Measurements from ENCODE around the gene DYRK2.

The DYRK2 gene

DNA sequence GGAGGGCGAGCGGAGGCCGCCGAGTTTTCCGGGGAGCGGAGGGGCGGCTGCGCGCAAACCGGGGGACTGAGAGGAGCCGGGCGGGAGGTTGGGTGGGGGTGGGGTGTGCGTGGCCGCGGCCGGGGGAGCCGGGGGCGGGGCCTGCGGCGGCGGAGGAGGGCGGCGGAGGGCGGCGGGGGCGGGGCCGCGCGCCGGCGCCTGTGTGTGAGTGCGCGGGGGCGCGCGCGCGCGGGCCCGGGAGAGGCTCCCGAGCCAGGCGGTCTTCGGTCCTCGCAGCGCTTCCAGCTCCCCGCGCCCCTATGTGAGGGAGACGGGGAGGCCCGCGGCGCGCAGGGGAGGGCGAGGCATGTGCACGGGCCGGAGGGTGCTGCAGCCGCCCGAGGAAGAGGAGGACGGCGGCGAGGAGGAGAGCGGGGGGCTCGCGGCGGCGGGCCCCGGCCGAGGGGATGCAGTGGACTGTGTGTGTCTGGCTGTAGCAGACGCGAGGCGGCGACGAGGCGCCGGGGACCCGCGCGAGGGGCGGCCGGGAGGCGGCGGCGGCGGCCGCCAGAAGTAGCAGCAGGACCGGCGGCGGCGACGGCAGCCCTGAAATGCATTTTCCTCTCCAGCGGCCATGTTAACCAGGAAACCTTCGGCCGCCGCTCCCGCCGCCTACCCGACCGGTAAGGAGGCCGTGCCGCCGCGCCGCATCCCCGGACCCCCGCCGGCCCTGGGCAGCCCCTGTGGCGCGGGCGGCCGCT is at the start of gene DYRK2:
TSS of gene DYRK2 (plus strand) at position 225 of the 740 bp plus-strand sequence. CDS start at position 614, 389 bp downstream.
- no peaks in the 10 kb centered on the region for H3K27me3 ChIP-seq (ENCODE audit: insufficient read depth, low read length)
- peak within 1 kb of the TSS; percentile 89 for H3K4me3 ChIP-seq (ENCODE audit: low read depth, low read length)
- peaks cover 47% of the 10 kb centered on the region for H3K79me2 ChIP-seq (ENCODE audit: control insufficient read depth, insufficient read depth, low read length, unreplicated experiment)
- H3K4me1 ChIP-seq (ENCODE audit: control insufficient read depth, insufficient read depth, low read length, unreplicated experiment), result peaks cover 21% of the 10 kb centered on the region
- H3K36me3 ChIP-seq (ENCODE audit: insufficient read depth, low read length), result no peaks in the 10 kb centered on the region; the same call in 1 of the 2 replicates
- peak within 1 kb of the TSS; percentile 87 for H2AFZ ChIP-seq (ENCODE audit: low read length, unreplicated experiment)
- peak within 1 kb of the TSS; percentile 56; the same call in 1 of the 2 replicates for H3K27ac ChIP-seq (ENCODE audit: low read depth, low read length)

DNA sequence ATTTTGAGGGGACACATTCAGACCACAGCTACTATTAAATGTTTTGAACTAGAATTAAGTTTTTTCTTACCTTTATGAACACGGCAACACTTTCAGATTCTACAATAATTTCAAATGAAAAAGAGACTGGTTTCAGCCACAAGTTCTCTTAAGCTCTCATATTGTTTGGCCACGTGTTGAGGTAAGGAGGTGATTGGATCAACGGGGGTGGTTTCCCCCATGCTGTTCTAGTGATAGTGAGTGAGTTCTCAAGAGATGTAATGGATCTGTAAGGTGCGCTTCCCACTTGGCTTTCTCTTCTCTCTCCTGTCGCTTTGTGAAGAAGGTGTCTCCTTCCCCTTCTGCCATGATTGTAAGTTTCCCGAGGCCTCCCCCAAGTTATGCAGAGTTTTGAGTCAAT is 48.9 kb upstream of the DYRK2 start:
- Histone ChIP-seq H3K4me1 (ENCODE audit: control insufficient read depth, insufficient read depth, low read length, unreplicated experiment) (no peaks in the 10 kb centered on the region), H3K4me3 (ENCODE audit: low read depth, low read length) (no peak overlapping the region), H3K79me2 (ENCODE audit: control insufficient read depth, insufficient read depth, low read length, unreplicated experiment) (no peaks in the 10 kb centered on the region), H3K36me3 (ENCODE audit: insufficient read depth, low read length) (no peaks in the 10 kb centered on the region), H3K27me3 (ENCODE audit: insufficient read depth, low read length) (peaks cover 2% of the 10 kb centered on the region; the same call in 1 of the 2 replicates), H3K27ac (ENCODE audit: low read depth, low read length) (no peak overlapping the region), H2AFZ (ENCODE audit: low read length, unreplicated experiment) (no peak overlapping the region)

DNA sequence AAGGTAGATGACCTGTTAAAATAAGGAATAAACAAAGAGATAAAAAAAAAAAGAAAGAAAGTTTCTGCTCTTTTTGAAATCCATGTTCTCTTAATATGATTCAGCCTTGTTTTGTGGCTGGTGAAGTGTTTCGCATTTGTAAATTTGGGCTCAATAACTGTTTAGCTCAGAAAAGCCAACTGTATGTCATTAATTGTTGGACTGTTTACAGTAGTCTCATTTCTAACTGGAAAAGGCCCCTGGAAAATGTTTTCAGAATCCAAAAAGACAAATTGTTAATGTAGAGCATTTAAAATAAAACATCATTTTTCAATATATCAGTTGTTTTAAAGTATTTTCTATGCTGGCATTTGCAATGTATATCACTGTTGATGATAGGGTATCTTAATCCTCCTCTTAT is 47.4 kb upstream of the DYRK2 start:
- no peaks in the 10 kb centered on the region for H3K36me3 ChIP-seq (ENCODE audit: insufficient read depth, low read length)
- H3K27me3 ChIP-seq (ENCODE audit: insufficient read depth, low read length), result peaks cover 8% of the 10 kb centered on the region; the same call in 1 of the 2 replicates
- H3K79me2 ChIP-seq (ENCODE audit: control insufficient read depth, insufficient read depth, low read length, unreplicated experiment), result no peaks in the 10 kb centered on the region
- no peak overlapping the region for H3K27ac ChIP-seq (ENCODE audit: low read depth, low read length)
- no peak overlapping the region for H2AFZ ChIP-seq (ENCODE audit: low read length, unreplicated experiment)
- H3K4me1 ChIP-seq (ENCODE audit: control insufficient read depth, insufficient read depth, low read length, unreplicated experiment), result no peaks in the 10 kb centered on the region
- H3K4me3 ChIP-seq (ENCODE audit: low read depth, low read length), result no peak overlapping the region

DNA sequence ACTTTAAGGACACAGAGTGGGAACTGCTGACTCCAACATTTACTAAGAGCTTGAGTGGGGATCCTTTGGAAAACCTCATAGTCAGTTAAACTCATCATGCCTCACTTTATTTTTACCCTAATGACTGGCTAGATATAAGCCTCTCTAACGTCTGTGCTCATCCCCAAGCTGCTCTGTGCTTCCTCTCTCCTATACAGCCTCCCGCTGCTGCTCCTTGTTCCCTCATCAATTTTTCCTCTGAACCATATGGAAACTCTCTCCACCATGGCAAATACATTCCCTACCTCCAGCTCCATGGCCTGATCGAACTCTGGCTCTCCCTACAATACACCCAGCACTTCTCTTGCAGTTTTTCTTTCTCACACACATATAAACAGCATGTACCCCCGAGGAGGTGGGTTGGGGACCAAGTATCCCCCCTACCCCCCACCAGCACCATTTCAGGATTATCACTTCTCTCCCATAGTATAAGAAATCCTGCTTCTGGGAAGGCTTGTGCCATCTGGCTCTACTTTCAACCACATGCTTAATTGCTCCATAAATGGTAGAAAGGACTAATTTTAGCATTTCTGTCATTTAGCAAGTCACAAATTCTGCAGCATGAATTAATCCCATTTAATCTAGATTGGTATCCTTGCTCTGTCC is 39.2 kb upstream of the DYRK2 start:
- H3K36me3 ChIP-seq (ENCODE audit: insufficient read depth, low read length), result no peaks in the 10 kb centered on the region

DNA sequence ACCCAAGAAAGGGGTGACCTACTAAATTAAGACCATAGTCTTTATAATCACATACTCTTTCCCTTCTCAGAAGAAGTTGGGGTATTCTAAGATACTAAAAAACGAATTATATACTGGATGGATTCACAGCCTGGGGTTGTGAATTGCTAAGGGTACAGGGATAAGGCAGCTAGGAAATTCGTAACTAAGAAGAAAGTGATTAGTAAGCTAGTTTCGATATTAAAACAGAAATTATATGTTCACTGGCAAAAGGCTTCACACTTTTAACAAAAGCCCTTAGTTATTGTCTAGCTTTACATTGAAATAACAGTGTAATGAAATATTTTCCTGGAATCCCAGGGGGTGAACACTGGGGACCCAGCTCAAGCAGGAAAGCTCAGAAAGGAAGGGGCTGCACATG is 35.5 kb upstream of the DYRK2 start:
- Histone ChIP-seq H3K79me2 (ENCODE audit: control insufficient read depth, insufficient read depth, low read length, unreplicated experiment) (no peaks in the 10 kb centered on the region), H3K4me1 (ENCODE audit: control insufficient read depth, insufficient read depth, low read length, unreplicated experiment) (no peaks in the 10 kb centered on the region), H2AFZ (ENCODE audit: low read length, unreplicated experiment) (no peak overlapping the region), H3K4me3 (ENCODE audit: low read depth, low read length) (no peak overlapping the region), H3K27me3 (ENCODE audit: insufficient read depth, low read length) (no peaks in the 10 kb centered on the region), H3K27ac (ENCODE audit: low read depth, low read length) (no peak overlapping the region), H3K36me3 (ENCODE audit: insufficient read depth, low read length) (no peaks in the 10 kb centered on the region)

More for the DNA sequence above, 39.2 kb upstream of the DYRK2 start:
- Histone ChIP-seq H3K27me3 (ENCODE audit: insufficient read depth, low read length) (peaks cover 6% of the 10 kb centered on the region; the same call in 1 of the 2 replicates), H3K4me3 (ENCODE audit: low read depth, low read length) (no peak overlapping the region), H3K79me2 (ENCODE audit: control insufficient read depth, insufficient read depth, low read length, unreplicated experiment) (no peaks in the 10 kb centered on the region), H3K4me1 (ENCODE audit: control insufficient read depth, insufficient read depth, low read length, unreplicated experiment) (no peaks in the 10 kb centered on the region), H3K27ac (ENCODE audit: low read depth, low read length) (no peak overlapping the region), H2AFZ (ENCODE audit: low read length, unreplicated experiment) (no peak overlapping the region)

DNA sequence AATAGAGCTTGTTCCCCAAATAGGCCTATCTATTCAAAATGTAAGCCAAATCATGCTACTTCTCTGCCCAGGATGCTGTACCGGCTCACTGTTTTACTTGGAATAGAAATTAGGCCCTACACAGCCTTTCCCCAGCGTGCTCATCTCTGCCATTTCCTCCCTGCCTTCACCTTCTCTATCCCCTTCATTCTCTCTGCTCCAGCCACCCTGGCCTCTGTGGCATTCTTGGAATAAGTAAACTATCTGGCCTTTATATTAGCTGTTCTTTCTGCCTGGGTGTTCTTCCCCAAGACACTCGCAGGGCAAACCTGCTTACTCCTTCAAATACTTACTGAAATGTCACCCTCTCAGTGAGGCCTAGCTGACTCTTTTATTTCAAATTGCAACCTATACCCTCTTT is 30.9 kb upstream of the DYRK2 start:
- H3K79me2 ChIP-seq (ENCODE audit: control insufficient read depth, insufficient read depth, low read length, unreplicated experiment), result no peaks in the 10 kb centered on the region
- no peaks in the 10 kb centered on the region for H3K4me1 ChIP-seq (ENCODE audit: control insufficient read depth, insufficient read depth, low read length, unreplicated experiment)
- no peaks in the 10 kb centered on the region for H3K27me3 ChIP-seq (ENCODE audit: insufficient read depth, low read length)
- no peak overlapping the region for H2AFZ ChIP-seq (ENCODE audit: low read length, unreplicated experiment)
- no peak overlapping the region for H3K4me3 ChIP-seq (ENCODE audit: low read depth, low read length)
- no peaks in the 10 kb centered on the region for H3K36me3 ChIP-seq (ENCODE audit: insufficient read depth, low read length)
- no peak overlapping the region for H3K27ac ChIP-seq (ENCODE audit: low read depth, low read length)

DNA sequence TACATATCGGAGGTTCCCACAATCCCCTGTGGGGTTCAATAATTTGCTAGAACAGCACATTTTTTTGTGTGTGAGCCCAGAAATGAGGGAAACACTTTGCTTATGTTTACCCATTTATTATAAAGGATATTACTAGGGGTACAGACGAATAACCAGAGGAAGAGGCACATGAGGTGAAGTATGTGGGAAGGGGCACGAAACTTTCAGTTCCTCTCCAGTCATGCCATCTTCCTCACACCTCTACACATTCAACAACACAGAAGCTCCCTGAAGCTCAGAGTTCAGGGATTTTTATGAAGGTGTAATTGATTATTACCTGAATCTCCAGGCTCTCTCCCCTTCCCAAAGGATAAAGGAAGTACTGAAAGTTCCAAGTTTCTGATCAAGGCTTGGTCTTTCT is 30.2 kb upstream of the DYRK2 start:
- H3K27me3 ChIP-seq (ENCODE audit: insufficient read depth, low read length), result no peaks in the 10 kb centered on the region
- H3K27ac ChIP-seq (ENCODE audit: low read depth, low read length), result no peak overlapping the region
- H3K4me3 ChIP-seq (ENCODE audit: low read depth, low read length), result no peak overlapping the region
- no peaks in the 10 kb centered on the region for H3K79me2 ChIP-seq (ENCODE audit: control insufficient read depth, insufficient read depth, low read length, unreplicated experiment)
- no peak overlapping the region for H2AFZ ChIP-seq (ENCODE audit: low read length, unreplicated experiment)
- no peaks in the 10 kb centered on the region for H3K4me1 ChIP-seq (ENCODE audit: control insufficient read depth, insufficient read depth, low read length, unreplicated experiment)
- no peaks in the 10 kb centered on the region for H3K36me3 ChIP-seq (ENCODE audit: insufficient read depth, low read length)

DNA sequence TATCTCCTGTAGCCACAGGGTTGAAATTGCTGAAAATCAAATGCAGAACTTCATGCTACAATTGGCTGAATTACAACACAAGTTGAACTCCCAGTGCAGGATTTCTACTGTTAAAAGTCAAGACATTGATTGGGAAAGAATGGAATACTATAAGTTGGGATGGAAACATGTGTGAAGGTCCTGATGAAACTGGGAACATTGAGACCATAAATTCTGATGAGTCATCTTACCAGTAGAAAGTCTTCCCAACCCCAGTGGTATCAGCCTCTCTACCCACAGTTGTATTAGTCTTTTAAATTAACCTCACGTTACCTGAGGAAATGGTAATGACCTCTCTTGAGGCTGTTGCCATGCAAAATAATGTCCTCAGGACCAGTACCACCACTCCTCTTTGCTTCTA is 27.4 kb upstream of the DYRK2 start:
- no peak overlapping the region for H2AFZ ChIP-seq (ENCODE audit: low read length, unreplicated experiment)
- no peak overlapping the region for H3K4me3 ChIP-seq (ENCODE audit: low read depth, low read length)
- no peak overlapping the region for H3K27ac ChIP-seq (ENCODE audit: low read depth, low read length)
- H3K36me3 ChIP-seq (ENCODE audit: insufficient read depth, low read length), result no peaks in the 10 kb centered on the region
- no peaks in the 10 kb centered on the region for H3K4me1 ChIP-seq (ENCODE audit: control insufficient read depth, insufficient read depth, low read length, unreplicated experiment)
- no peaks in the 10 kb centered on the region for H3K27me3 ChIP-seq (ENCODE audit: insufficient read depth, low read length)
- no peaks in the 10 kb centered on the region for H3K79me2 ChIP-seq (ENCODE audit: control insufficient read depth, insufficient read depth, low read length, unreplicated experiment)

DNA sequence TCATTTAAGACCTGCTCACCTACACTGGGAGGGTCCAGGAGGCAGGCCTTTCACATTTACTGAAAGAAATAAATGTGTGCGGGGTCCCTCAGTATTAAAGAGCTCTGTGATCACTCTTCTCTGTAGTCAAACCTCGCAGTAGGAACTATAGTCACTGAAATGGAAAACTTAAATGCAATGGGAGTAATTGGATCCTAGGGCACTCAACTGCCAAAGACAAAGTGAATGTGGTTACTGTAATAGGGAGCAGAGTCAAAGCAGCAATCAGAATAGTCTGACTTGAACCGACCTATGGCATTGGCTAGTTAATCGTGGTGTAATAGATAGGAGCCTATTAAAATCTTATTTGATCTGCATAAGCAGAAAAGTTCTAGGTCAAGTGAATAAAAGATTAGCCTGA is 26.6 kb upstream of the DYRK2 start:
- no peak overlapping the region for H3K4me3 ChIP-seq (ENCODE audit: low read depth, low read length)
- no peak overlapping the region for H3K27ac ChIP-seq (ENCODE audit: low read depth, low read length)
- no peaks in the 10 kb centered on the region for H3K4me1 ChIP-seq (ENCODE audit: control insufficient read depth, insufficient read depth, low read length, unreplicated experiment)
- H2AFZ ChIP-seq (ENCODE audit: low read length, unreplicated experiment), result no peak overlapping the region
- no peaks in the 10 kb centered on the region for H3K36me3 ChIP-seq (ENCODE audit: insufficient read depth, low read length)
- H3K27me3 ChIP-seq (ENCODE audit: insufficient read depth, low read length), result no peaks in the 10 kb centered on the region
- H3K79me2 ChIP-seq (ENCODE audit: control insufficient read depth, insufficient read depth, low read length, unreplicated experiment), result no peaks in the 10 kb centered on the region

DNA sequence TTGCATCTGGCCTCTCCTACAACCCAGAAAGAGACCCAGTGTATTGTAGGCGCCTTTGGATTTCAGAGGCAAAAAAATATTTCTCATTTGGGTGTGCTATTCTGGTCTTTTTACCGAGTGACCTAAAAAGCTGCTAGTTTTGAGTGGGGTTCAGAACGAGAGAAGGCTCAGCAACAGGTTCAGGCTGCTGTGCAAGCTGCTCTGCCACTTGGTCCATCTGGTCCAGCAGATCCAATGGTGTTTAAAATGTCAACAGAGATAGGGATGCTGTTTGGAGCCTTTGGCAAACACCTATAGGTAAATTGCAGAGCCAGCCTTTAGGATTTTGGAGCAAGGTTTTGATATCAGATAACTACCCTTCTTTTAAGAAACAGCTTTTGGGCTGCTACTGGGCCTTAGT is 25.3 kb upstream of the DYRK2 start:
- Histone ChIP-seq H3K4me3 (ENCODE audit: low read depth, low read length) (no peak overlapping the region), H3K27ac (ENCODE audit: low read depth, low read length) (no peak overlapping the region), H3K27me3 (ENCODE audit: insufficient read depth, low read length) (no peaks in the 10 kb centered on the region), H3K36me3 (ENCODE audit: insufficient read depth, low read length) (no peaks in the 10 kb centered on the region), H3K79me2 (ENCODE audit: control insufficient read depth, insufficient read depth, low read length, unreplicated experiment) (no peaks in the 10 kb centered on the region), H2AFZ (ENCODE audit: low read length, unreplicated experiment) (no peak overlapping the region), H3K4me1 (ENCODE audit: control insufficient read depth, insufficient read depth, low read length, unreplicated experiment) (no peaks in the 10 kb centered on the region)

DNA sequence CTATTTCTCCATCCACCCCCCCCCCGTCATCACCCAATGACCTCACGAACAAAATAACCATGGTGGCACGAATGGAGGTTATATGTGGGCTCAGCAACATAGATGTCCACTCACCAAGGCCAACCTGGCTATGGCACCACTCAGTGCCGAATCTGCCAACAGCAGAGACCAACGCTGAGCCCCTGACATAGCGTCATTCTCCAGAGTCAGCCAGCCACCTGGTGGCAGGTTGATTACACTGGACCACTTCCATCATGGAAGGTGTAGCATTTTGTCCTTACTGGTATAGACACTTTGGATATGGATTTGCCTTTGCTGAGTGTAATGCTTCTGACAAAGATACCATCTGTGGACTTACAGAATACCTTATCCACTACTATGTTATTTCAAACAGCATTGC is 24.2 kb upstream of the DYRK2 start:
- H2AFZ ChIP-seq (ENCODE audit: low read length, unreplicated experiment), result no peak overlapping the region
- H3K36me3 ChIP-seq (ENCODE audit: insufficient read depth, low read length), result no peaks in the 10 kb centered on the region
- no peaks in the 10 kb centered on the region for H3K27me3 ChIP-seq (ENCODE audit: insufficient read depth, low read length)
- H3K4me3 ChIP-seq (ENCODE audit: low read depth, low read length), result no peak overlapping the region
- no peak overlapping the region for H3K27ac ChIP-seq (ENCODE audit: low read depth, low read length)
- no peaks in the 10 kb centered on the region for H3K79me2 ChIP-seq (ENCODE audit: control insufficient read depth, insufficient read depth, low read length, unreplicated experiment)
- no peaks in the 10 kb centered on the region for H3K4me1 ChIP-seq (ENCODE audit: control insufficient read depth, insufficient read depth, low read length, unreplicated experiment)
